Smooth muscle cell (in vitro differentiated cells): ENCODE measurements around the gene OIT3. TPM values are rescaled to one million over a fixed set of nuclear protein-coding genes. Genes with fewer than 3 reads are reported as not detected.

Experiments
- DNase-seq: peaks from one replicate; lab custom pipeline; 2025; ENCODE audit not compliant: unreplicated experiment; lab: John Stamatoyannopoulos, UW
- H2AFZ ChIP-seq: fragments of 200-600 bp; sonication (generic); 2 replicates; pipeline ENCODE4 v1.6.0; 2016; ENCODE audit warnings: antibody characterized with exemption, low read depth, mild to moderate bottlenecking
- H3F3A ChIP-seq: fragments of 200-600 bp; sonication (generic); 2 replicates; pipeline ENCODE4 v1.6.0; 2017; ENCODE audit warnings: antibody characterized with exemption, low read depth
- H3K27ac ChIP-seq: fragments of 200-600 bp; sonication (generic); 2 replicates; pipeline ENCODE4 v1.5.1; 2016; ENCODE audit warnings: low read depth, mild to moderate bottlenecking
- H3K27me3 ChIP-seq: fragments of 200-600 bp; sonication (generic); 2 replicates; pipeline ENCODE4 v1.6.1; 2016; ENCODE audit warnings: low read depth, mild to moderate bottlenecking
- H3K36me3 ChIP-seq: fragments of 200-600 bp; sonication (generic); 2 replicates; pipeline ENCODE4 v1.5.1; 2016; ENCODE audit warnings: low read depth
- H3K4me1 ChIP-seq: fragments of 200-600 bp; sonication (generic); 2 replicates; pipeline ENCODE4 v1.5.1; 2016; ENCODE audit warnings: low read depth
- H3K4me2 ChIP-seq: fragments of 200-600 bp; sonication (generic); 2 replicates; pipeline ENCODE4 v1.6.0; 2016; ENCODE audit warnings: mild to moderate bottlenecking
- H3K4me3 ChIP-seq: fragments of 200-600 bp; sonication (generic); 2 replicates; pipeline ENCODE4 v1.5.1; 2016; ENCODE audit warnings: mild to moderate bottlenecking
- H3K79me2 ChIP-seq: fragments of 200-600 bp; sonication (generic); 2 replicates; pipeline ENCODE4 v1.6.0; 2016; ENCODE audit warnings: low read depth, mild to moderate bottlenecking
- H3K9ac ChIP-seq: fragments of 200-600 bp; sonication (generic); 2 replicates; pipeline ENCODE4 v1.6.0; 2016; ENCODE audit warnings: low read depth
- H3K9me3 ChIP-seq: fragments of 200-600 bp; sonication (generic); replicated peaks from 2 replicates; pipeline ENCODE4 v1.5.1; 2016; ENCODE audit warnings: low read depth
- H4K20me1 ChIP-seq: fragments of 200-600 bp; sonication (generic); 2 replicates; pipeline ENCODE4 v1.6.0; 2016; ENCODE audit warnings: low read depth
- CTCF ChIP-seq: fragments of 200-600 bp; sonication (generic); IDR thresholded peaks from 2 replicates; pipeline ENCODE4 v1.5.1; 2017; ENCODE audit warnings: borderline replicate concordance, mild to moderate bottlenecking, antibody characterized with exemption; ENCODE audit not compliant: insufficient read depth, poor library complexity, severe bottlenecking
- WGBS: methylation state at CpG from one replicate; pipeline ENCODE4 v1.1.7; 2016; ENCODE audit warnings: low lambda C conversion rate; 5-methylcytosine and 5-hydroxymethylcytosine counted together
- polyA plus RNA-seq: library from polyadenylated mRNA; unstranded; fragments of >200 nt; fragmentation: Nextera tagmentation; extraction: Ambion mirVana; gene quantifications from 2 replicates; pipeline ENCODE4 v1.2.1, GENCODE V29; 2016
- total RNA-seq: library from RNA; depleted of rRNA; stranded (reverse); fragments of >200 nt; gene quantifications from 2 replicates; pipeline ENCODE4 v1.2.3, GENCODE V29; 2014

The OIT3 gene
- total and polyA plus RNA-seq, 2 experiments from 2014 or later, result 0.08 TPM; not detected in 1

GRCh38 chr10:72881291-72881690 is 12.2 kb upstream of the OIT3 start:
- H3K27ac ChIP-seq, result no peak overlapping the region
- H3K27me3 ChIP-seq, result no peaks in the 10 kb centered on the region
- DNase-seq, result no peak
- WGBS, result 99% methylated on average over 2 of the region's 2 CpGs
- peaks cover 4% of the 10 kb centered on the region for H3K4me1 ChIP-seq
- no peaks in the 10 kb centered on the region for H4K20me1 ChIP-seq
- TF ChIP-seq CTCF, result no peak
- H3K4me2 ChIP-seq, result no peak overlapping the region
- no peak overlapping the region for H2AFZ ChIP-seq
- H3K9ac ChIP-seq, result no peak overlapping the region
- no peaks in the 10 kb centered on the region for H3K9me3 ChIP-seq
- H3K36me3 ChIP-seq, result peaks cover 7% of the 10 kb centered on the region
- no peaks in the 10 kb centered on the region for H3K79me2 ChIP-seq
- peaks cover 5% of the 10 kb centered on the region for H3F3A ChIP-seq
- no peak overlapping the region for H3K4me3 ChIP-seq

GRCh38 chr10:72883861-72884260 is 9.7 kb upstream of the OIT3 start:
- no peaks in the 10 kb centered on the region for H3K27me3 ChIP-seq
- peaks cover 5% of the 10 kb centered on the region for H3F3A ChIP-seq
- WGBS, result 98% methylated on average over 2 of the region's 2 CpGs
- no peak overlapping the region for H2AFZ ChIP-seq
- no peaks in the 10 kb centered on the region for H3K79me2 ChIP-seq
- H3K9me3 ChIP-seq, result no peaks in the 10 kb centered on the region
- no peak overlapping the region for H3K4me3 ChIP-seq
- H3K4me1 ChIP-seq, result peaks cover 17% of the 10 kb centered on the region
- no peak for TF ChIP-seq CTCF
- no peaks in the 10 kb centered on the region for H4K20me1 ChIP-seq
- no peak overlapping the region for H3K27ac ChIP-seq
- peaks cover under 1% of the 10 kb centered on the region for H3K36me3 ChIP-seq
- H3K4me2 ChIP-seq, result no peak overlapping the region
- no peak for DNase-seq
- H3K9ac ChIP-seq, result no peak overlapping the region

- 95% methylated on average over 2 of the region's 2 CpGs for WGBS
These were observed 7.6 kb upstream of the OIT3 start for GRCh38 chr10:72885953-72886352.

More at GRCh38 chr10:72885953-72886352, 7.6 kb upstream of the OIT3 start:
- no peak for TF ChIP-seq CTCF
- H4K20me1 ChIP-seq, result no peaks in the 10 kb centered on the region
- H3K4me3 ChIP-seq, result no peak overlapping the region
- no peak overlapping the region for H3K4me2 ChIP-seq
- H3K4me1 ChIP-seq, result peaks cover 17% of the 10 kb centered on the region
- no peak overlapping the region for H2AFZ ChIP-seq
- H3K9me3 ChIP-seq, result no peaks in the 10 kb centered on the region
- no peaks in the 10 kb centered on the region for H3K79me2 ChIP-seq
- DNase-seq, result no peak
- H3K27me3 ChIP-seq, result no peaks in the 10 kb centered on the region
- peaks cover 5% of the 10 kb centered on the region for H3F3A ChIP-seq
- no peaks in the 10 kb centered on the region for H3K36me3 ChIP-seq
- H3K27ac ChIP-seq, result no peak overlapping the region
- H3K9ac ChIP-seq, result no peak overlapping the region
